GM19025 (cell line): ENCODE results near the gene ABCA1.
"Not testable (repeated sequence)": the region's sequence is repeated elsewhere in the genome, so short reads cannot be mapped to it uniquely, and the experiment has no call there.

Experiments used
- ATAC-seq: cut with Tn5 transposase; IDR thresholded peaks from one replicate; pipeline ENCODE4 v1.9.1; 2021; ENCODE audit warnings: mild to moderate bottlenecking, low read depth, moderate library complexity; ENCODE audit not compliant: unreplicated experiment

The ABCA1 gene

GRCh38 chr9:104906441-104907277 lies 21.3 kb downstream of the ABCA1 start:
- ATAC-seq: no peak

GRCh38 chr9:104905931-104906330 lies 22.0 kb downstream of the ABCA1 start:
- ATAC-seq: no peak

GRCh38 chr9:104905153-104905901 lies 22.6 kb downstream of the ABCA1 start:
- ATAC-seq: no peak

- no peak for ATAC-seq
Observed at GRCh38 chr9:104903609-104904008, 24.3 kb downstream of the ABCA1 start.

- no peak for ATAC-seq
Observed at GRCh38 chr9:104900871-104901270, 27.1 kb downstream of the ABCA1 start.

- no peak for ATAC-seq
Observed at GRCh38 chr9:104900324-104900723, 27.6 kb downstream of the ABCA1 start.

- no peak for ATAC-seq
Observed at GRCh38 chr9:104899759-104900247, 28.2 kb downstream of the ABCA1 start.

- not testable (repeated sequence) for ATAC-seq
Observed at GRCh38 chr9:104898376-104898775, 29.6 kb downstream of the ABCA1 start.

- no peak for ATAC-seq
Observed at GRCh38 chr9:104896131-104896530, 31.8 kb downstream of the ABCA1 start.

- ATAC-seq: no peak
Observed at GRCh38 chr9:104895572-104895971, 32.4 kb downstream of the ABCA1 start.

GRCh38 chr9:104892701-104893100 lies 35.3 kb downstream of the ABCA1 start:
- ATAC-seq: no peak

GRCh38 chr9:104890433-104890770 lies 37.6 kb downstream of the ABCA1 start:
- ATAC-seq: no peak

GRCh38 chr9:104885818-104886709 lies 41.9 kb downstream of the ABCA1 start:
- ATAC-seq: no peak

GRCh38 chr9:104883169-104883568 lies 44.8 kb downstream of the ABCA1 start:
- ATAC-seq: no peak

GRCh38 chr9:104882566-104882965 lies 45.4 kb downstream of the ABCA1 start:
- no peak for ATAC-seq

GRCh38 chr9:104882086-104882485 lies 45.9 kb downstream of the ABCA1 start:
- ATAC-seq: no peak

- ATAC-seq: no peak
Observed at GRCh38 chr9:104879555-104880309, 48.2 kb downstream of the ABCA1 start.

- no peak for ATAC-seq
Observed at GRCh38 chr9:104876587-104876986, 51.4 kb downstream of the ABCA1 start.

GRCh38 chr9:104875897-104876296 lies 52.1 kb downstream of the ABCA1 start:
- no peak for ATAC-seq

- no peak for ATAC-seq
Observed at GRCh38 chr9:104875320-104875719, 52.6 kb downstream of the ABCA1 start.
